Spleen (tissue), 7 donors: ENCODE data around the gene ARHGAP24.

ENCODE experiments used
- CTCF ChIP-seq, 11 experiments: fragments of 200-600 bp in 7 of 11; fragments of 450-650 bp in 4 of 11; sonication (generic) in 4 of 11; IDR thresholded peaks in 8 of 11; conservative IDR thresholded peaks in 3 of 11; 1 replicate in 7 of 11; 2 replicates in 4 of 11; pipeline versions ENCODE4 v1.4.0 to v1.8.0; 2016 to 2021; ENCODE audit warnings: antibody characterized with exemption in 11 of 11, inconsistent platforms in 4 of 11, mild to moderate bottlenecking in 1 of 11
- POLR2A ChIP-seq, 3 donors: fragments of 450-650 bp; IDR thresholded peaks; one replicate each; pipeline ENCODE4 v1.5.1; 2017; ENCODE audit warnings: antibody characterized with exemption in 3 of 3, mild to moderate bottlenecking in 1 of 3
- donor health status: DM: no; HTN: no; CAD: no; lungs with moderate emphysema.
- donor health status: DM: no; HTN: no; CAD: no.
- donor health status: DM: no; HTN: no; CAD: no.

- TF ChIP-seq CTCF (IDR thresholded peaks at IDR 0.05 in 8 of 11, conservative IDR thresholded peaks at IDR 0.05 in 3 of 11), result no peak
- no peak for TF ChIP-seq POLR2A (IDR thresholded peaks at IDR 0.05)
Measured at GRCh38 chr4:86013621-86014020, 538.7 kb downstream of the ARHGAP24 start.
